IMR-90 (cell line): ENCODE measurements around the gene VAC14.

Source experiments
- CEBPB ChIP-seq: IDR thresholded peaks from 2 replicates; pipeline ENCODE4 v1.6.1; 2012; ENCODE audit warnings: low read depth, low read length, improper control_type of control experiment
- CHD1 ChIP-seq: IDR thresholded peaks from 2 replicates; pipeline ENCODE4 v1.6.1; 2012; ENCODE audit warnings: low read depth, low read length, improper control_type of control experiment
- MXI1 ChIP-seq: IDR thresholded peaks from 2 replicates; pipeline ENCODE4 v1.6.1; 2012; ENCODE audit warnings: low read depth, mild to moderate bottlenecking, low read length, moderate library complexity, borderline replicate concordance
- POLR2A ChIP-seq: IDR thresholded peaks from 2 replicates; pipeline ENCODE4 v1.6.1; 2012; ENCODE audit warnings: mild to moderate bottlenecking, low read depth, low read length
- RFX5 ChIP-seq: IDR thresholded peaks from 2 replicates; pipeline ENCODE4 v1.8.0; 2012; ENCODE audit warnings: low read depth, mild to moderate bottlenecking, low read length, moderate library complexity
- TF ChIP-seq, protein P1 (sequence below): conservative IDR thresholded peaks from 2 replicates; pipeline ENCODE4 v1.5.1; 2012; ENCODE audit warnings: mild to moderate bottlenecking, low read depth, low read length, improper control_type of control experiment

DNA sequence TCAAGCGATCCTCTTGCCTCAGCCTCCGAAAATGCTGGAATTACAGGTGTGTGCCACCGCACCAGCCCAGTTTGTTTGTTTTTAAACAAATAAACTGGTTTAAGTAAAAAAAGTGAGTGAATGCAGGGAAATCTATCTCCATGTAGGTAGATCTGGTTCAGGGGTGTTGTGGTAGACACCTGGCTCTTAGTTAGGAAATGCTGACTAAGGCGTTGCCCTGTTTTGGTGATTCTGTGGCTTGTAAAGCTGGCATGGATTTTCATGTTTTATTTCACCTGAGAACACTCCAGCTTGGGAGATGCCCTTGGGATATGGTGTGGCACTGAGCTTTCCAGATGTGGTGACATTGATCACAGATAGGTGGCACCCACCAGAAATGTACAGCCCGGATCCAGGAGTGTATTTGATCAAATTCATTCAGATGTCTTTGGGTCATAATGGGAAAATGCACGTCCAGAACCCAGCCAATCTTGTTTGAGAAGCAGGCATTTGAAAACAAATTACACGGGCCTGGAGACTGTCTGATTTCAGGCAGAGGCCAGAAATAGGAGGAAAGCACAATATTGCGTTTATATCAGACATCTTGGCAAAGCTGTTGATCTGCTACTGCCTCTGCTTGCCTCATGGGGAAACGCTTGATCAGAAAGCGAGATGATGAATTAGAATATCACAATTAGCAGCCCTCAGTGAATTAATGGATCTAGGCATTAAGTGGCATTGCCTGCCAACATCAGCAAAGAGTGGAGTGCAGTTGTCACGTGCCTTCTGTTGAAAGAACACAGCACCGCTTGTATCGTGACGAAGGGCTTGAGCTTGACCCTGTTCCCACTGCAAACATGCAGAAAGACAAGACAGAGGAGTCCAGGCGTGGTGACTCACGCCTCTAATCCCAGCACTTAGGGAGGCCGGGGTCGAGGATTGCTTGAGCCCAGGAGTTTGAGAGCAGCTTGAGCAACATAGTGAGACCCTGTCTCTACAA lies 161.9 kb downstream of the VAC14 start:
- TF ChIP-seq, protein P1, sequence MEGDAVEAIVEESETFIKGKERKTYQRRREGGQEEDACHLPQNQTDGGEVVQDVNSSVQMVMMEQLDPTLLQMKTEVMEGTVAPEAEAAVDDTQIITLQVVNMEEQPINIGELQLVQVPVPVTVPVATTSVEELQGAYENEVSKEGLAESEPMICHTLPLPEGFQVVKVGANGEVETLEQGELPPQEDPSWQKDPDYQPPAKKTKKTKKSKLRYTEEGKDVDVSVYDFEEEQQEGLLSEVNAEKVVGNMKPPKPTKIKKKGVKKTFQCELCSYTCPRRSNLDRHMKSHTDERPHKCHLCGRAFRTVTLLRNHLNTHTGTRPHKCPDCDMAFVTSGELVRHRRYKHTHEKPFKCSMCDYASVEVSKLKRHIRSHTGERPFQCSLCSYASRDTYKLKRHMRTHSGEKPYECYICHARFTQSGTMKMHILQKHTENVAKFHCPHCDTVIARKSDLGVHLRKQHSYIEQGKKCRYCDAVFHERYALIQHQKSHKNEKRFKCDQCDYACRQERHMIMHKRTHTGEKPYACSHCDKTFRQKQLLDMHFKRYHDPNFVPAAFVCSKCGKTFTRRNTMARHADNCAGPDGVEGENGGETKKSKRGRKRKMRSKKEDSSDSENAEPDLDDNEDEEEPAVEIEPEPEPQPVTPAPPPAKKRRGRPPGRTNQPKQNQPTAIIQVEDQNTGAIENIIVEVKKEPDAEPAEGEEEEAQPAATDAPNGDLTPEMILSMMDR: no peak
- no peak for TF ChIP-seq RFX5
- TF ChIP-seq MXI1: no peak
- TF ChIP-seq CEBPB: 0 out of 2 replicates have a peak, but pooled peaks have one; percentile 5
- no peak for TF ChIP-seq POLR2A
- no peak for TF ChIP-seq CHD1
